CD4-positive, alpha-beta memory T cell (primary cell): Measurements from ENCODE around the gene TUSC1. TPM values are rescaled to one million over a fixed set of nuclear protein-coding genes. Genes with fewer than 3 reads are reported as not detected.
"Not testable (repeated sequence)": the region's sequence is repeated elsewhere in the genome, so short reads cannot be mapped to it uniquely, and the experiment has no call there.

ENCODE experiments used
- CTCF ChIA-PET: fragments of 350-600 bp; sonication (Branson Sonifier 250); formaldehyde crosslinking; loops from one replicate; lab custom pipeline; 2021; ENCODE audit warnings: inconsistent platforms; ENCODE audit not compliant: partially characterized antibody; lab: Charles Lee
- POLR2A ChIA-PET: fragments of 350-600 bp; sonication (Branson Sonifier 250); formaldehyde crosslinking; loops from one replicate; lab custom pipeline; 2021; ENCODE audit not compliant: partially characterized antibody; lab: Charles Lee
- DNase-seq, 5 donors: peaks; one replicate each; pipeline versions ENCODE4 v3.0.0 to v3.0.0-alpha.2; 2020 to 2022; ENCODE audit warnings: mixed read lengths in 1 of 5
- H3K27ac ChIP-seq: one replicate; pipeline ENCODE4 v1.7.0; 2013; ENCODE audit warnings: low read depth, low read length
- H3K27me3 ChIP-seq: 2 replicates; pipeline ENCODE4 v1.7.0; 2013; ENCODE audit warnings: mild to moderate bottlenecking, low read length, moderate library complexity; ENCODE audit not compliant: insufficient read depth
- H3K36me3 ChIP-seq: 2 replicates; pipeline ENCODE4 v1.7.0; 2013; ENCODE audit warnings: mild to moderate bottlenecking, low read length, moderate library complexity; ENCODE audit not compliant: insufficient read depth
- H3K4me1 ChIP-seq: 2 replicates; pipeline ENCODE4 v1.7.0; 2013; ENCODE audit warnings: mild to moderate bottlenecking, low read length, moderate library complexity; ENCODE audit not compliant: insufficient read depth
- H3K4me3 ChIP-seq, 2 donors: one replicate each; pipeline ENCODE4 v1.7.0; 2013; ENCODE audit warnings: low read length in 2 of 2, mild to moderate bottlenecking in 1 of 2
- H3K9me3 ChIP-seq, 2 donors: one replicate each; pipeline ENCODE4 v1.7.0; 2013; ENCODE audit warnings: low read length in 2 of 2, control low read depth in 1 of 2; ENCODE audit not compliant: control insufficient read depth in 1 of 2
- H3K27ac Mint-ChIP-seq, 7 donors: one replicate each; pipeline ENCODE4 v1.8.0; 2020 to 2021; ENCODE audit warnings: mixed read lengths in 7 of 7, mild to moderate bottlenecking in 6 of 7, inconsistent platforms in 3 of 7, moderate library complexity in 3 of 7
- H3K27me3 Mint-ChIP-seq, 2 donors: one replicate each; pipeline ENCODE4 v1.8.0; 2020 to 2021; ENCODE audit warnings: mixed read lengths in 2 of 2
- H3K36me3 Mint-ChIP-seq, 2 donors: one replicate each; pipeline ENCODE4 v1.8.0; 2020 to 2021; ENCODE audit warnings: mixed read lengths in 2 of 2, inconsistent platforms in 1 of 2, mild to moderate bottlenecking in 1 of 2
- H3K4me1 Mint-ChIP-seq, 4 donors: one replicate each; pipeline ENCODE4 v1.8.0; 2020 to 2021; ENCODE audit warnings: mixed read lengths in 4 of 4, mild to moderate bottlenecking in 1 of 4
- H3K4me3 Mint-ChIP-seq, 8 donors: one replicate each; pipeline ENCODE4 v1.8.0; 2020 to 2021; ENCODE audit warnings: mixed read lengths in 8 of 8, mild to moderate bottlenecking in 7 of 8, moderate library complexity in 6 of 8, inconsistent platforms in 3 of 8
- H3K9me3 Mint-ChIP-seq, 8 donors: one replicate each; pipeline ENCODE4 v1.8.0; 2020 to 2021; ENCODE audit warnings: mixed read lengths in 8 of 8, mild to moderate bottlenecking in 5 of 8, inconsistent platforms in 3 of 8, moderate library complexity in 1 of 8
- intact Hi-C: fragments of 100-400 bp; cut with micrococcal nuclease; formaldehyde crosslinking; loops from one replicate; pipeline ENCODE4 v1.15.1; 2023
- polyA plus RNA-seq, 2 donors: library from polyadenylated mRNA; unstranded; fragments of 300-500 nt; fragmentation: Illumina TruSeq; gene quantifications; one replicate each; pipeline ENCODE4 v1.2.3, GENCODE V29; 2021
- total RNA-seq, 2 experiments: library from RNA; stranded (reverse); gene quantifications; one replicate each; pipeline ENCODE4 v1.2.3, GENCODE V29; 2021

TUSC1 gene
- total and polyA plus RNA-seq, 4 experiments from 2014 or later: 0.32 TPM; not detected in 3

- H3K27me3 ChIP-seq: no peaks in the 10 kb centered on the region
- intact Hi-C loops: no loop called here
- H3K9me3 Mint-ChIP-seq: peaks cover 0 to 10% (median 3%) of the 10 kb centered on the region in 8 donors
- H3K27me3 Mint-ChIP-seq: no peaks in the 10 kb centered on the region
- H3K27ac ChIP-seq: no peak overlapping the region
- no peak overlapping the region for H3K4me3 Mint-ChIP-seq
- H3K4me1 ChIP-seq: no peaks in the 10 kb centered on the region
- ChIA-PET POLR2A (no interaction called here), CTCF (no interaction called here)
- H3K9me3 ChIP-seq: no peaks in the 10 kb centered on the region
- H3K36me3 ChIP-seq: no peaks in the 10 kb centered on the region
- no peak overlapping the region for H3K27ac Mint-ChIP-seq
- no peaks in the 10 kb centered on the region for H3K4me1 Mint-ChIP-seq
- no peak for DNase-seq
- H3K4me3 ChIP-seq: no peak overlapping the region
- no peaks in the 10 kb centered on the region for H3K36me3 Mint-ChIP-seq
Measured at GRCh38 chr9:25702536-25702935, 24.3 kb upstream of the TUSC1 start.

- H3K4me1 Mint-ChIP-seq, H3K27me3 Mint-ChIP-seq, H3K36me3 ChIP-seq, H3K4me3 Mint-ChIP-seq, CTCF ChIA-PET, H3K27ac ChIP-seq, DNase-seq, H3K9me3 ChIP-seq, H3K36me3 Mint-ChIP-seq, H3K4me3 ChIP-seq, H3K4me1 ChIP-seq, H3K27ac Mint-ChIP-seq, H3K27me3 ChIP-seq, intact Hi-C loops, POLR2A ChIA-PET: not testable (repeated sequence)
- peaks cover 0 to 11% (median 5%) of the 10 kb centered on the region in 8 donors for H3K9me3 Mint-ChIP-seq
Measured at GRCh38 chr9:25700899-25701298, 22.7 kb upstream of the TUSC1 start.

DNA sequence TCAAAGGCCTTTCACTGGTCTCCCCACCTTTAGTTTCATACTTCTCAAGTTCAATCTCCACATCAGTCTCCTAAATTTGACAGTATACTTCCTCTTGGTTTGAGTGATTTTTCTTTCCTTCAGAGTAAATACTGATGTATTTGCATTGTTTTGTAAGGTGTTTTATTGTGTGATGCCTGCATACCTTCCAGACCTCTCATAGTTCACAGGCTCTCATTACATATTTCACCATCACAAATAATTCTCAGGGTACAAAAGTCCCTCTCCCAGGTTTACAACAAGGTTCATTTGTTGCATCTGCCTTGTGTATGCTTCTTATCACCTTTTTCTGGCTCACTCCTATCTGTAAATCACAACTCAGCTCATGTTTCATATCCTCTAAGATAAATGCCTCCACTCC lies 22.2 kb upstream of the TUSC1 start:
- Mint-ChIP-seq H3K4me1 (no peaks in the 10 kb centered on the region), H3K27ac (no peak overlapping the region), H3K9me3 (peaks cover 0 to 12% (median 7%) of the 10 kb centered on the region in 8 donors), H3K4me3 (no peak overlapping the region), H3K27me3 (no peaks in the 10 kb centered on the region), H3K36me3 (no peaks in the 10 kb centered on the region)
- no peaks in the 10 kb centered on the region for H3K27me3 ChIP-seq
- no peak overlapping the region for H3K27ac ChIP-seq
- POLR2A ChIA-PET: no interaction called here
- no peak overlapping the region for H3K4me3 ChIP-seq
- CTCF ChIA-PET: no interaction called here
- H3K9me3 ChIP-seq: no peaks in the 10 kb centered on the region
- no peak for DNase-seq
- intact Hi-C loops: no loop called here
- H3K4me1 ChIP-seq: no peaks in the 10 kb centered on the region
- no peaks in the 10 kb centered on the region for H3K36me3 ChIP-seq

DNA sequence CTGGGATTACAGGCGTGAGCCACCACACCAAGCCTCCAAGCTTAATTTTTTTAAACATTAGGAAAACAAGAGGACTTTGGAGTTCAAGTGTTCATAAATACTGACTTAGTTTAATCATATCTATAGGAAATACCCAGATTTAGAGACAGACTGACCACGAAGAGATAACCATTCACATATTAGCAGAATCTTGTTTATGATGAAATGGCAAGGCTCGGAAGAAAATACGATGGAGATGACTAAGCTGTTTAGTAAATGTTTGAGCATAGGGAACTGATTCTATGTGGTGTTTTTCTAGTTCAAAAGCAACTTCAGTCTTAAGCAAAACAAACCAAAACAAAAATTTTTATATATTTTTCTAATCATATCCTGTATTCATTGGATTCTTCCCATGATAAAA lies 13.5 kb upstream of the TUSC1 start:
- Mint-ChIP-seq H3K9me3 (peaks cover 3 to 27% (median 8%) of the 10 kb centered on the region in 8 donors), H3K4me3 (no peak overlapping the region), H3K4me1 (no peaks in the 10 kb centered on the region)

DNA sequence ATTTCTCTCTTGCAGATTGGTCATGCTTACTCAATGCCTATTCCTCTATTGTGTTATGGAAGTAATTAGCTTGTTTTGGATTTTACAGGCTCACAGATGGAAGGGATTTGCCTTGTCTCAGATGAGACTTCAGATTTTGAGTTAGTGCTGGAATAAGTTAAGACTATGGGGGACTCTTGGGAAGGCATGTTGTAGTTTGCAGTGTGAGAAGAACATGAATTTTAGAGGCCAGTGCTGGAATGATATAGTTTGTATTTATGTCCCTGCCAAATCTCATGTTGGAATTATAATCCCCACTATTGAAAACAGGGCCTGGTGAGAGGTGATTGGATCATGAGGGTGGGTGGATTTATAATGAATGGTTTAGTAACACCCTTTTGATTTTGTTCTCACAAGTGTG lies 6.1 kb upstream of the TUSC1 start:
- no peak for DNase-seq
- Histone ChIP-seq H3K27me3 (no peaks in the 10 kb centered on the region), H3K9me3 (no peaks in the 10 kb centered on the region), H3K27ac (no peak overlapping the region), H3K4me3 (no peak overlapping the region), H3K36me3 (no peaks in the 10 kb centered on the region), H3K4me1 (no peaks in the 10 kb centered on the region)
- Mint-ChIP-seq H3K4me1 (no peaks in the 10 kb centered on the region), H3K36me3 (no peaks in the 10 kb centered on the region), H3K27me3 (peaks cover 0 to 2% of the 10 kb centered on the region in 2 donors), H3K9me3 (peaks cover 2 to 24% (median 12%) of the 10 kb centered on the region in 8 donors), H3K4me3 (no peak overlapping the region), H3K27ac (no peak overlapping the region)
- intact Hi-C loops: no loop called here
- ChIA-PET CTCF (no interaction called here), POLR2A (no interaction called here)

More for the DNA sequence above, 13.5 kb upstream of the TUSC1 start:
- no peaks in the 10 kb centered on the region for H3K9me3 ChIP-seq
- no peaks in the 10 kb centered on the region for H3K36me3 ChIP-seq
- DNase-seq: no peak
- intact Hi-C loops: no loop called here
- no peak overlapping the region for H3K4me3 ChIP-seq
- no peaks in the 10 kb centered on the region for H3K4me1 ChIP-seq
- H3K27me3 ChIP-seq: no peaks in the 10 kb centered on the region
- POLR2A ChIA-PET: no interaction called here
- H3K27ac Mint-ChIP-seq: no peak overlapping the region
- CTCF ChIA-PET: interaction anchor here (0.7 kb wide), 1 partner anchor 1923 kb away, joined by 3 read pairs; no protein-coding TSS in a partner anchor
- H3K27ac ChIP-seq: no peak overlapping the region
- no peaks in the 10 kb centered on the region for H3K36me3 Mint-ChIP-seq
- no peaks in the 10 kb centered on the region for H3K27me3 Mint-ChIP-seq

DNA sequence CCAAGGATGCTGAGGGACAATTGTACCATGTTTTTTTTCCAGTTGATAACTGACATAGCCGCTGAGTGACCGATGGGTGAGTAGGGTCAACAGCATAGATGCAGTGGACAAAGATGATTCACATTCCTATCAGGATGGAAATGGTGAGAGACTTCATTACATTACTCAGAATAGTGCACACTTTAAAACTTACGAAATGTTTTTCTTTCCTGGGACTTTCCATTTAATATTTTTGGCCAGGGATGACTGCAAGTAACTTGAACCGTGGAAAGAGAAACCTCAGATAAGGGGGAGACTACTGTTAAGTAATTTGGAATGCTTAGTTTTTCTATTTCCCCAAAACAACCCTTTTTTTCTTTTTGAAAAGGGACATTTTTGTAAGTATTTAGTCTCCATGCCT lies 3.0 kb upstream of the TUSC1 start:
- intact Hi-C loops: no loop called here
- Mint-ChIP-seq H3K36me3 (no peaks in the 10 kb centered on the region), H3K27me3 (peaks cover 2 to 5% of the 10 kb centered on the region in 2 donors), H3K9me3 (peaks cover 2 to 30% (median 19%) of the 10 kb centered on the region in 8 donors), H3K4me3 (no peak overlapping the region), H3K4me1 (peaks cover 0 to 2% (median 0%) of the 10 kb centered on the region in 4 donors), H3K27ac (no peak overlapping the region)
- Histone ChIP-seq H3K27ac (no peak overlapping the region), H3K27me3 (no peaks in the 10 kb centered on the region), H3K4me1 (no peaks in the 10 kb centered on the region), H3K36me3 (no peaks in the 10 kb centered on the region), H3K9me3 (no peaks in the 10 kb centered on the region), H3K4me3 (no peak overlapping the region)
- no peak for DNase-seq
- ChIA-PET CTCF (no interaction called here), POLR2A (no interaction called here)

GRCh38 chr9:25678846-25679360 lies 659 bp upstream of the TUSC1 start:
- Mint-ChIP-seq H3K4me3 (no peak overlapping the region), H3K36me3 (no peaks in the 10 kb centered on the region), H3K9me3 (peaks cover 2 to 31% (median 17%) of the 10 kb centered on the region in 8 donors), H3K4me1 (peaks cover 0 to 2% (median 0%) of the 10 kb centered on the region in 4 donors), H3K27me3 (peaks cover 2 to 6% of the 10 kb centered on the region in 2 donors), H3K27ac (no peak overlapping the region)
- Histone ChIP-seq H3K4me3 (no peak overlapping the region), H3K4me1 (no peaks in the 10 kb centered on the region), H3K36me3 (no peaks in the 10 kb centered on the region), H3K27me3 (no peaks in the 10 kb centered on the region), H3K9me3 (no peaks in the 10 kb centered on the region), H3K27ac (no peak overlapping the region)
- intact Hi-C loops: loop anchor here (5.0 kb wide), 1 partner anchor 48 kb away; no protein-coding TSS in a partner anchor
- CTCF ChIA-PET: no interaction called here
- DNase-seq: no peak
- POLR2A ChIA-PET: no interaction called here
